Activated T-helper 9 cell treated with anti-CD3 and anti-CD28 coated beads, Interleukin-2, amount 50 U/mL, for 16 hours (primary cell): ENCODE data around the gene FAM219B.
A peak's percentile ranks its signal among the peaks of the same experiment; 100 is the strongest.

ENCODE experiments used
- DNase-seq: peaks from one replicate; pipeline ENCODE4 v3.0.0-alpha.2; 2020; ENCODE audit warnings: low read depth

FAM219B gene

DNA sequence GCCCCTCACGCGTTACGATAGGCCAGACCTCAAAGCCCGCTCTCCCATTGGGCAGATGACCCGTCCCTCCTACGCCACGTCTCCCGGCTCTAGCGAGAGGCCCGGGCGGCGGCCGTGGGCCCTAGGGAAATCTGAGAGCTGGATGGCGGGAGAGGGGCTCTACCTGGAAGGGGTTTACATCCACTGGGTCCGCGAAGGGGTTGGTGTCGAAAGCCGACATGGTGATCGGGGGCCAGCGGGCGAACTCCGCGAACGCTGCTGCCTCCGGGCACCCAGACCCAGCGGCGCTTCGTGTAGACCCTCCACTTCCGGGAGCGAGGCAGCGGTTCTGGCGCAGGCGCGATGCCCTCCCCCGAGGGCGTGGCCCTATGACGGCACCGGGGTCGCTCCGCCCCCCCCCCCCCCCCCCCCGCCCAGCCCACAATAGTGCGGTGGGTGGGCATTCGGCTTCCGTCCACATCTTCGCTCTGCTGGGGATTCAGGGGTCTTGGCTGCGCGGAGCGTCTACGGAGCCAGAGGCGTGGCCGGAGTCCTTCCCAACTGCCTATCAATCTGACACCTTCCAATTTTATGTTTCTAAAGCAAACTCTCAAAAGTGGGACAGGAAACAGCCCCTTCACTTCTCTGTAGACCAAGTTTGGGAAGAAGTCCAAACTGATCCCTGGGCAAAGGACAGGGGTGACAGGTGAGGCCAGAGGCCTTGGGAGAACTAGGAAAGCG is 33.5 kb downstream of the FAM219B start, which contains the start of gene SCAMP2:
Gene SCAMP2 (minus strand): TSS at position 330 of the 720 bp plus-strand sequence. CDS start 110 bp downstream, at position 220.
- peak; percentile 83 for DNase-seq

DNA sequence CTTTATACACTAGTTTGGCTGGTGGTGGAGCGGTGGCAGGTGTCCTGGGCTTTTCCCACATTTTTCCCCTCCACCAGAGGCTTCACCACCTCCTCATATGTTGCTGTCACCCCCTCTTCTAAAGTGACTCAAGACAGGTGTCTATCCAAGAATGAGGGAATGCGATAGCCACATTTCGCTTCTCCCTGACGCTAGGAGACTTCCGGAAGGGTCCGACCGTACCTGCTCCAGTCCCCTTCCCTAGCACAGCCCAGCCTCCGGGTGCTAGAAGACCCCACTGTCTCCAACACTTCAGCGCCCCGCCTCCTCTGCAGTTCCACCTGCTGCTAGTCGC is 34.0 kb downstream of the FAM219B start:
- DNase-seq, result no peak

DNA sequence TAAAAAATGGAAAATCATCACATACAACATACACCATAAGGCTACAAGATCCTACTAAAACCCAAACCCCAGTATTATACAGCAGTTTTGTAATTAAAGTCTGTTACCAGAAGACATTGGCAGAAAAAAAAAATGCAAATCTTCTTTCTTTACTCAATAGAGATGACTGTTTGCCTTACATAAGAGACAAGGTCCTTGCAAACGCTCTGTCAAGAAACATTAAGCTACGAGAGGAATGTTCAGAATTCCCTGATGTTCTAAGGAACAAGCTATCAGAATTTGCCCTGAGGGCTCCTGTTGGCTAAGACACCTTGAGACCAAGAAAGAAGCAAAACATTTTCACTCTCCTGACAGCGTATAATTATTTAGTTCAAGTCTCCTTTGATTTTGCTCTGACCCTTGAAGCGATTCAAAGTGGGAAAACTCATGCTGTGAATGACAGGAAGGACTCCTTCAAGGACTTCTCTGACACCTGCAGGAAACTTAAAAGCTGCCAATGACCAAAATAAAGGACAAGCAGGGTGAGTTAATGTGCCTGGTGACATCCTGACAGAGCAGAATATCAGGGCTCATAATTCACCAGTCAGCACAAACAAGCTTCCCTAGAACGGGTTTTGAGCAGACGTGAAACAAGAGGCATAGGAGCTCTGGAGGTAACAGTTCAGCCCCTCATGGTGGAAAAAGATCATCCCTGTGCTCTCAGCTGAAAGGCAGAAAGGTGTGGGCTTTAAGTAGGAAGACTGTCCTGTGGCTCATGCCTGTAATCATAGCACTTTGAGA is 36.0 kb downstream of the FAM219B start:
- no peak for DNase-seq

DNA sequence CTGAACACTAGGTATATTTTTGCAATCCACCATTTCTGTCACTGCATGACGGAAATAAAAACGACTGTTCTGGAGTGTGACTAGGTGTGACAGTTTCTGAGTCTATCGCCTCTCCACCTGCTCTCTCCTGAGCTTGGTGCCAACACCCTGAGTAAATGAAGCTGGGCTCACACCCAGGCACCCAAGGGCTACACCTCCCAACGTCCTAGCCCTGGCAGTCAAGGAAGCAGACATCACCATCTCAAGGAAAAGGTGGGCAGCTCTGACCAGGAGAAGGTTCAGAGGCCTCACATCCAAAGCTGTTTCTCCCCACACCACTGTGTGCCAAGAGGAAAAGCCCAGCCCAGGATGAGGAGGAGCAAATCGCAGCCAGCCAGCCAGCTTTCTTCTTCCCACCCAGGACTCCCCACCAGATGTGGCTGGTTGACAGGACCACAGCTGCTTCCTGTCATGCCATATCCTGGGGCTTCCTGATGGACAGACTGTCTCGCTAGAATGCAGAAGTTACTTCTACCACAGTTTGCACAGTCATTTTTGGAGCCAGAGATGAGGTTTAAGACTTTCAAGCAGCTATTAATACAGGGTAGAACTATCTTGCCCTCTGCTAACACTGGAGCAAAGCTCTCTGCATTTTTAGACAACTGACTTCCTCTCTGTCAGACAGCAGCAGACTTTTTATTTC is 36.8 kb downstream of the FAM219B start:
- DNase-seq, result no peak

DNA sequence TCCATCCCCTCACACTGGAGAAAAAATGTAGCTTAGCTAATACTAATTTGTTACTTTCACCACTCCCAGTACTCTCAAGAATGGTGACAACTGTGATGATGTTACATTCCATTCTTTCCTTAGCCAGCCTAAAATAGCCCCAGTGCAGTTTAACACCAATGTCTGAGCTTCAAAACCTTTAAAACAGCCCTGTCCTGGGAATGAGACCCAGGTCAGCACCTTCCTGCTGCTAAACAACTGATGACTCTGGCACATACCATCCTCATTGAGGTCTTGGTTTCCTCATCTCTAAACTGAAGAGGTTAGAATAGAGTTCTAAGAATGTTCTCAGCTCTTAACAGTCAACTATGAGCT is 37.3 kb downstream of the FAM219B start:
- DNase-seq, result no peak

DNA sequence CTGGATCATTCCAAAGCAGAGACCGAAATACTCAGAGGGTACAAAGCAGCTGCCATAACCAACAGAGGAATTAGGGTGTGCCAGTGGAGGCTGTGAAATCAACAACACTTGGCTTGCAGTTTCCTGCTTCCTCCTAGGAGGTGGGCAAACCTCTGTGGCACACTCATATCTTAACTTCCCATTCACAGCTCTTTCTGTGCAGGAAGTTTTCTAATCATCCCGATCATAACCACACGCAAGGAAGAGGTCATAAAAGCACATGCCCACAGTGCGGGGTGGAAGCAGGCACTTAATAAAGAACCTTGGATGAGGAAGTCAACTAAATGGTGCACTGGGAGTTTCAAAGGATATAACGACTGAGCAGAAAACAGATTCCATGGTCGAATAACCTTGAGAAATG is 38.6 kb downstream of the FAM219B start:
- DNase-seq, result no peak

DNA sequence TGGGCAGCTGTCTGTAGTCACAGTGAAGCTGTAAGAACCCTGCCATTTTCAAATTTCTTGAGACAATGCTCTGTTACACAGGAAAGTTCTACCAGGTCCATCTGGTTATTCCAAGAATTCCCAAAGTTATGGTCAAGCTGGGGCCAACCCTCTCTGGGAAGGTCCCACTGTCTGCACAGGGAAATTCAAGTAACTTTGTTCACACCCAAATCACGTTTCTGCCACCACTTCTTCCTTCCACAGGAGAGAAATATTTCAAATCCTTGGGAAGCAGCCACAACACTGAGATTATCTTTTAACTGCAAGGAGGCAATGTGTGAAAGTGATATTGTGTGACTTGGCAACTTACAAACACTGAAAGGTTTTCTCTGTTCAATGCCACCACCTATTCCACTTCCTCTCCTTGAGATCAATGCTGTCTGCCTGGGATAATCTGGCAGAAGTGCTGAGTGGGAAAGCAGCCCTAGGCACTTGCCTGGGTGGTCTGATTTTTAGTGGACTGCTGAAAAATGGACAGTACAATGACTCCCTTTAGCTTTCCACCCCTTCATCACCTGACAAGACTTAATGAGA is 39.1 kb downstream of the FAM219B start:
- no peak for DNase-seq

DNA sequence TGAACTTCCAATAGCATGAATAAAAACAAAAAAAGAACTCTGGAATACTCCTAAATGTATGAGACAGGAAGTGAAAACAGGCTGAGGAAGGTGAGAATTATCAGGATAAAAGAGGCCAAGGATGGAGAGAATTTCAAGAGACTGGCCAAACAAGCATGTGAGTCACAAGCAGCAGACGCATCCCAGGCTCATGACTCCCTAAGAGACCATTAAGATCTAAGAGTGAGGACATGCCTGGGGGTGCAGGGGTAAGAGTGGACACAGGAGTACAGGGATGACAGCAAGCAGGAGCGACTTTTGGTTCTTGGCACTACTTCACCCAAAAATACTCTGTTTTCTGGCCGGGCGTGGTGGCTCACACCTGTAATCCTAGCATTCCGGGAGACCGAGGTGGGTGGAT is 40.6 kb downstream of the FAM219B start:
- no peak for DNase-seq

DNA sequence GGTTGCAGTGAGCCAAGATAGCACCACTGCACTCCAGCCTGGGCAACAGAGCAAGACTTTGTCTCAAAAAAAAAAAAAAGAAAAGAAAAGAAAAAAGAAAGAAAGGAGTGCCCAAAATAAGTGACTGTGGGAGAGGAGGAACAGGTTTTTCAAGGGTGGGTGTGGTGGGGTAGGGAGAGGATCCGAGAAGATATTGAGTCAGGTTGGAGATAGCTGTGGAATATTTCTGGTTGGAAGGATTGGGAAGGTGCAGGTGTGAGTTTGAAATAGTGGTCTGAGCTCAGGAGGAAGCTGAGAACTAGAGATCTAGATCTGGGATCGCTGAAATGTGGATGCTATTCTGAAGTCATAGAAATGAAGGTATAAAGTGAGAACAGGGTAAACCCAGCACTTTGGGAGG is 41.3 kb downstream of the FAM219B start:
- no peak for DNase-seq

DNA sequence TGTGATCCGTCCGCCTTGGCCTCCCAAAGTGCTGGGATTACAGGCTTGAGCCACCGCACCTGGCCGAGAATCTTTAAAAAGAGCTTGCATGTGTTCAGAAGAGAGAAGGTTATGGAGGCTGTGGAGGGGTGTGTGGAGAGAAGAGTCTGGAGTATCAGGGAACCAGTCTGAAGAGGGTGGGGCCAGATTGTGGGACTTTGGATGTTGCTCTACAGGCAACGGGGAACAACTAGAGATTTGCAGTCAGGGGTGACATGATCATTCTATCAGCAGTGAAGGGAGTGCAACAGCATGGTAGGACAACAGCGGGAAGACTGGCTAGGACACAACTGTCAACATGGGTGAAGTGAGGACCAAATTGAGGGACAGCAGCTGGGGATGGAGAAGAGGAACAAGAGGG is 42.4 kb downstream of the FAM219B start:
- no peak for DNase-seq

DNA sequence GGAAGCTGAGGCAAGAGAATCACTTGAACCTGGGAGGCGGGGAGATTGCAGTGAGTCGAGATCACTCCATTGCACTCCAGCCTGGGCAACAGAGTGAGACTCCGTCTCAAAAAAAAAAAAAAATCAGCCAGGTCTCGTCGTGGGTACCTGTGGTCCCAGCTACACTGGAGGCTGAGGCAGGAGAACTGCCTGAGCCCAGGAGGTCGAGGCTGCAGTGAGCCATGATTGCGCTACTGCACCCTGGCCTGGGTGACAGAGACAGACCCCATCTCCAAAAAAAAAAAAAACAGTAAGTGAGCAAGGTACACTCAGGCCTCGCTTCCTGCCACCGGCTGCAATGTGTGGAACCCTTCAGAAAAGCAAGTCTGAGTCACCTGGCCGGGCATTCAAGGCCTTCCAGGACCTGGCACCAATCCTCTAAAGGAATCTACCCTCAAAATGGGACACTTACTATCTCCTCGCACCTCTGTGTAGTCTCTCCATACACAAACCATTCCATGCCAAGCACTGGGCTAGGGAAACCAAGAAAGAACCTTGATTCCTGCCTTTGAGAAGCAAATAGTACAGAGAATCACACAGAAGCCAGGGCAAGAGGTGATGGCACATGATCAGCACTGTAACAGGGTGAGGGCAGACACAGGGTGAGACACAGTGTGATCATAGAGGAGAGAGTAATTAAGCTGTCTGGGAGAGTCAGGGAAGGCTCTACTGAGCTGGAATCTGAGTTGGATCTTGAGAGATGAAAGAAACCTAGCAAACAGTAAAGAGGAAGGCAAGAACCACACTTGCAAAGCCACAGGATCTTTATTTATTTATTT is 43.2 kb downstream of the FAM219B start:
- no peak for DNase-seq

DNA sequence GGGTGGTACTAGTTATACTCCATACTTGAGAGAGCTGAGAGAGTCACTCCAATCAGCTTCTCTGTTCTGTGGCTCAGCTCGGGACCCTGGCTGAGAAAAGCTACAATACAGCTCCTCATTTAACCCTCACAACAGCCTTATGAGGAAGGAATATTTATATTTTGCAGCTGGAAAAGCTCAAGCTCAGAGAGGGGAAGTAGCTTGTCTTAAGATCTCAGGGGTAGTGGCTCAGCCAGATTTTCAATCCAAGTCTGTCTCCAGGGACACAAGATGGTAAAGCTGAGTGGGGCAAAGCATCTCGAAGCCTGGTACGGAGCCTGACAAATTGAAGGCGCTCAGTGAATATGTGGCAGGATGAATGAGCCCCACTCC is 48.3 kb downstream of the FAM219B start:
- DNase-seq, result no peak

DNA sequence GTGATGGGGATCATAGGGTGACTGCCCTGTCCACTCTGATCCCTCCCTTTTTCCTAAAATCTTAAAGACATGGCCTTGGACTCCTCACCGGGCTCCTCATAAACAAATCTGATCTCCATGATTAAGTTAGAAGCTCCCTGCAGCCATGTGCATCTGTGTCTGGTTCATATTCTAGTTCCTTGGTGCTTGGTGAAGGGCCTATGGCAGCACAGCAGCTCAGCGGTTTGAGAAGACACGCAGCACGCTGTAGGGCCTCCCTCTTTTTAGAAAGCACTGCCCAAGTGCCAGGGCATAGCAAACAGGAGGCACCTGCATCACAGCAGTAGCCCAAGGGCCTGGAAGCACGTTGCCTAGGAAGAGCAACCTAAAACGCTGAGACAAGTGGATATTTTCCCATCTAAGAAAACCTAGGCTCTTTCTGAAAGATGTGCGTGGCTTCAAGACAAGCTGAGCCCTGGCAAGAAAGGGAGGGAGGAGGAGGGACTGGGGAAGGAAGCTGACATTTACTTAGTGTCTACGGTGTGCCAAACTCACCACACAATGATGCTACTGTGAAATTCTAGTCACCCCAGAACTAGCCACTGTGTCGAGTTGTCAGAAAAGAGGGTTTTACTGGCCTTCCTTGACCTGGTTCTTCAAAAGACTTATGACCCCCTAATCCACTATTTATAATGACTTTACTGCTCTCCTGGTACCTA is 48.8 kb downstream of the FAM219B start:
- no peak for DNase-seq

DNA sequence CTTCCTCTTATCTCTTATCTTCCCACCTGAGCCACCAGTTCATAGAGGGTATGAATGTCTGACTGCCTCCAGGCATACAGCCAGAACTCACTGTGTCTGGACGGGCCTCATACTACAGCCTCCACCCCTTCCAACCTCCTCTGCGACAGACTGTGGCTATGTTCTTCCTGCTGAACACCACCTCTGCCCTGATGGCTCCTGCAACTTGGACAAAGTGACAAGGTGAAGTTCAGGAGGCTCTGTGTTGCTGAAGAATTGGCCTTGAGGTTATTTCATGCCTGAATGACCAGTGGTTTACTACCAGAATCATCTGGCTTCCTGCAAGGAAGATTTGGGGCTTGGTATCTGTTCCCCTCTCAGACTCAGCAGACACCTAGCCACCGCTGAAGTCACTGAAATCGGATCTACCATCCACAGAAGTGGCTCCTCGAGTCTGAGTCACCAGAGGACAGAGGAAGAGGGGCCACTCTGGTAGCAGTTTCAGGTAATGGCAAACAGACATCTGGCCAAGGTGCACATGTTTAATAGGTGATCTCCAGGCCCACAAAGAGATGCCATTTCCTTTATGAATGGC is 49.5 kb downstream of the FAM219B start:
- no peak for DNase-seq

DNA sequence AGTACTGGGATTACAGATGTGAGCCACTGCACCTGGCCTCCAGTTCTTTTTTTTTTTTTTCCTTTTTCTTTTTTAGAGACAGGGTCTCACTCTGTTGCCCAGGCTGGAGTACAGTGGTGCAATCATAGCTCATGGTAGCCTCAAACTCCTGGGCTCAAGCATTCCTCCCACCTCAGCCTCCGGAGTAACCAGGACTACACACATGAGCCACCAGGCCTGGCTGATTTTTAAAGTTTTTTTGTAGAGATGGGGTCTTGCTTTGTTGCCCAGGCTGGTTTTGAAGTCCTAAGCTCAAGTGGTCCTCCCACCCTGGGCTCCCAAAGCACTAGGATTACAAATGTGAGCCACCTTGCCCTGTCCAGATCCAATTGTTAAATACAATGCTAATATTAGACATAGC is 50.1 kb downstream of the FAM219B start:
- DNase-seq, result no peak

DNA sequence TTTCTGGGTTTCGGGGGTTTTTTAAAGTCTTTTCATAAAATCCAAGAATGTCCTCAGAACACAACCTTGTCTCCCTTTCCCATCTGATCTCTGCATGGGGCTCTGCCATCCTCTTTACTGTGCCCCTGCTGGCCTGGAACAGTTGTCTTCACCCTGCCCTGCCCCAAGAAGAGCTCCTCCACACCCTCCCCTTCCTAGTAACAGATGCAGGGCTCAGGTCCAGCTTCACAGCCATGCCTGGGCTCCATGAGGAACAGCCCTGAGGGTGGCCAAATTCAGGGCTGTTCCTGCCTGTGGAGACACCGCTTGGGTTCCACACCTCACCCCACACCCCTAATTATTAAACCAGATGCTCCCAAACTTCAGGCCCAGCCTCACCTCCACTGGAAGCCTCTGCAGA is 50.8 kb downstream of the FAM219B start:
- no peak for DNase-seq

DNA sequence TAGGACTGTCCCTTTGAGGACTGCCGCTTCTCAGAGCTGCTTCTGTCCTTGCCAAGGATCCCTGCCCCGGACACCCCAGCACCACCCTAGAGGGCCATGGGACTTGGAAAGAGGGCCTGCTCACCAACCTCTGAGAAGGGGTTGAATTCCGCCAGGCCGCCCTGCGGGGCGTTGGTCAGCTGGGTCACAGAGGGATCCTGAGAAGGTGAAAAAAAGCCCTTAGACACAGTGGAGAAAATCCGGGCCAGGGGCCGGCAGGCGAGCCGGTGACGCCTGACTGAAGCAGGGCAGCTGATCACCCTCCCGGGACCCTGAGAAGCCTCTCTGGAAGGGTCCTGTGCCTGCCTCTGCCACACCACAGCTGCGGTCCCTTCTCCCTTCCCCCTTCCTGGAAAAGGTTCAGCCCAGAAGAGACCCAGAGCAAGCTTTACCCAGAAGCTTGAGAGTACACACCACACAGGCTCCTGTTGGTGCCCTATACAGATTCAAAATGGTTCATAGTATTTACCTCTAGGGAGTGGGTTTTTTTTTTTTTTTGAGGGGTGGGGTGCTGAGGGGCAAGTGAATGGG is 52.1 kb downstream of the FAM219B start:
- DNase-seq, result no peak

DNA sequence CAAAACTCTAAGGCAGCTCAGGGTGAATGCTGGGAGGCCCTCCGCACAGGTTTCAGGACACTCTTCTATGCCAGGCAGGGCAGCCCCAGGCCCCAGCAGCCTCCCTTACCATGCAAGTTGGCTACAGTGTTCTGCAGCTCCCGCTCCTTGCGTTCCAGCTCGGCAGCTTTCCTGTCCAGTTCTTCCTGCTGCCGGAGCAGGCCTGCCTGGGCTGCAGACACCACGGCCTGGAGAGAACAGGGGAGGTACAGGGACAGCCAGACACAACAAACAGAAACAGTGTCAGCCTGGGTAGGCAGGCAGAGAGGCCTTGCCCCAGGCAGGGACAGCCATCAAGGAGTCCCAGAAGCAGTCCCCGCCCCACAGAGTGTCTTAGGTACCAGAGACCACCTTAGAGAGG is 54.7 kb downstream of the FAM219B start:
- no peak for DNase-seq

DNA sequence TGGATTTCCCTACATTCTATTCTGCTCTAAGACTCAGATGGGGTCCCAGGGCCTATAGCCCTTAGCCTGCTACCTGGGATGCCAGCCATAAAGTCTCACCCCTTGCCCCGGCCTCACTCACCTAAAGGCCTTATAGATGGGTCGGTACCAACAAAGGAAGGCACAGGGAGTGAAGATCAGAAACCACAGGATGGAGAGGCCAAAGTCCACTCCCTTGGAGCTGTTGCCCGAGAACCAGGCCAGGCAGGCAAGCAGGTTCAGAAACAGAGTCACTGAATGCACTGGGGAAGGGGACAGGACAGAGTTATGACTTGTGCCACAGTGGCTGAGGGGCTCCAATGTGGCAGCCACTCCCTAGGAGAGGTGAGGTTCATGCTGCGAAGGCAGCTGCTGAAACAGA is 56.3 kb downstream of the FAM219B start:
- DNase-seq, result no peak
